SK-N-SH (cell line): ENCODE measurements around the gene ARHGAP26.

Source experiments
- EP300 ChIP-seq, 2 experiments: IDR thresholded peaks; 2 replicates each; pipeline versions ENCODE4 v1.4.0 to v1.6.1; 2012; ENCODE audit warnings: borderline replicate concordance in 1 of 2, low read depth in 1 of 2, low read length in 1 of 2
- FOXM1 ChIP-seq: IDR thresholded peaks from 2 replicates; pipeline ENCODE4 v1.4.0; 2012; ENCODE audit warnings: low read depth, mild to moderate bottlenecking
- POLR2AphosphoS5 ChIP-seq: IDR thresholded peaks from 2 replicates; pipeline ENCODE4 v1.6.1; 2012; ENCODE audit warnings: low read depth, low read length
- RAD21 ChIP-seq: IDR thresholded peaks from 2 replicates; pipeline ENCODE4 v1.6.1; 2012; ENCODE audit warnings: mild to moderate bottlenecking, low read length
- RCOR1 ChIP-seq: fragments of 150-350 bp; IDR thresholded peaks from 2 replicates; pipeline ENCODE4 v1.6.1; 2017; ENCODE audit warnings: antibody characterized with exemption, low read length
- RFX5 ChIP-seq: IDR thresholded peaks from 2 replicates; pipeline ENCODE4 v1.6.1; 2012; ENCODE audit warnings: mild to moderate bottlenecking, improper control_type of control experiment, low read length
- SMC3 ChIP-seq: IDR thresholded peaks from 2 replicates; pipeline ENCODE4 v1.6.1; 2012; ENCODE audit warnings: low read depth, low read length, improper control_type of control experiment
- TF ChIP-seq, protein P1 (sequence below): fragments of 200-600 bp; sonication (generic); IDR thresholded peaks from 2 replicates; pipeline ENCODE4 v1.6.1; 2017; ENCODE audit warnings: antibody characterized with exemption, mild to moderate bottlenecking, moderate library complexity
- TF ChIP-seq, protein P2 (sequence below): IDR thresholded peaks from 2 replicates; pipeline ENCODE4 v1.6.1; 2012; ENCODE audit warnings: mild to moderate bottlenecking, low read depth, low read length, moderate library complexity
- TF ChIP-seq, protein P3 (sequence below): IDR thresholded peaks from 2 replicates; pipeline ENCODE4; 2012

DNA sequence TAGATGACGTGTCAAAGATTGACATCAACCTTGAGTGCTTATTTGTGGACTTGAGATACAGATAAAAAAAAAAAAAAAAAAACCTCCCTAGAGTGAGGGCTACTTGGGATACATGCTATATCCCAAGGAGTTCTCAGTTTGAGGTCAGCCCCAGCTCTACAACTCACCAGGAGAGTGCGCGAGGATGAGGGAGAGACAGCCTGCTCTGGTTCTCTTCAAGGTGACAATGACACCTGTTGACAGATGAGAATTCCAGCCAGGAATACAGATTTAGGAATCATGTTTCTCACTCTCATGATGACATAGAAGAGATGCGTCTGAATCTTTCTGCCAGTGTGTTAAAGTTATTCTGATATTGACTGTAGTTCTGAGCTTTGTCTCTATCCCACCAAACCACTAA is 24.9 kb upstream of the ARHGAP26 start:
- TF ChIP-seq, protein P1, sequence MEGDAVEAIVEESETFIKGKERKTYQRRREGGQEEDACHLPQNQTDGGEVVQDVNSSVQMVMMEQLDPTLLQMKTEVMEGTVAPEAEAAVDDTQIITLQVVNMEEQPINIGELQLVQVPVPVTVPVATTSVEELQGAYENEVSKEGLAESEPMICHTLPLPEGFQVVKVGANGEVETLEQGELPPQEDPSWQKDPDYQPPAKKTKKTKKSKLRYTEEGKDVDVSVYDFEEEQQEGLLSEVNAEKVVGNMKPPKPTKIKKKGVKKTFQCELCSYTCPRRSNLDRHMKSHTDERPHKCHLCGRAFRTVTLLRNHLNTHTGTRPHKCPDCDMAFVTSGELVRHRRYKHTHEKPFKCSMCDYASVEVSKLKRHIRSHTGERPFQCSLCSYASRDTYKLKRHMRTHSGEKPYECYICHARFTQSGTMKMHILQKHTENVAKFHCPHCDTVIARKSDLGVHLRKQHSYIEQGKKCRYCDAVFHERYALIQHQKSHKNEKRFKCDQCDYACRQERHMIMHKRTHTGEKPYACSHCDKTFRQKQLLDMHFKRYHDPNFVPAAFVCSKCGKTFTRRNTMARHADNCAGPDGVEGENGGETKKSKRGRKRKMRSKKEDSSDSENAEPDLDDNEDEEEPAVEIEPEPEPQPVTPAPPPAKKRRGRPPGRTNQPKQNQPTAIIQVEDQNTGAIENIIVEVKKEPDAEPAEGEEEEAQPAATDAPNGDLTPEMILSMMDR = no peak
- no peak for TF ChIP-seq POLR2AphosphoS5
- no peak for TF ChIP-seq EP300 (IDR thresholded peaks at IDR 0.05; ENCODE audit: borderline replicate concordance in 1 of 2, low read depth in 1 of 2, low read length in 1 of 2)
- no peak for TF ChIP-seq RFX5
- no peak for TF ChIP-seq RAD21
- no peak for TF ChIP-seq SMC3
- TF ChIP-seq RCOR1 = no peak
- TF ChIP-seq, protein P2, sequence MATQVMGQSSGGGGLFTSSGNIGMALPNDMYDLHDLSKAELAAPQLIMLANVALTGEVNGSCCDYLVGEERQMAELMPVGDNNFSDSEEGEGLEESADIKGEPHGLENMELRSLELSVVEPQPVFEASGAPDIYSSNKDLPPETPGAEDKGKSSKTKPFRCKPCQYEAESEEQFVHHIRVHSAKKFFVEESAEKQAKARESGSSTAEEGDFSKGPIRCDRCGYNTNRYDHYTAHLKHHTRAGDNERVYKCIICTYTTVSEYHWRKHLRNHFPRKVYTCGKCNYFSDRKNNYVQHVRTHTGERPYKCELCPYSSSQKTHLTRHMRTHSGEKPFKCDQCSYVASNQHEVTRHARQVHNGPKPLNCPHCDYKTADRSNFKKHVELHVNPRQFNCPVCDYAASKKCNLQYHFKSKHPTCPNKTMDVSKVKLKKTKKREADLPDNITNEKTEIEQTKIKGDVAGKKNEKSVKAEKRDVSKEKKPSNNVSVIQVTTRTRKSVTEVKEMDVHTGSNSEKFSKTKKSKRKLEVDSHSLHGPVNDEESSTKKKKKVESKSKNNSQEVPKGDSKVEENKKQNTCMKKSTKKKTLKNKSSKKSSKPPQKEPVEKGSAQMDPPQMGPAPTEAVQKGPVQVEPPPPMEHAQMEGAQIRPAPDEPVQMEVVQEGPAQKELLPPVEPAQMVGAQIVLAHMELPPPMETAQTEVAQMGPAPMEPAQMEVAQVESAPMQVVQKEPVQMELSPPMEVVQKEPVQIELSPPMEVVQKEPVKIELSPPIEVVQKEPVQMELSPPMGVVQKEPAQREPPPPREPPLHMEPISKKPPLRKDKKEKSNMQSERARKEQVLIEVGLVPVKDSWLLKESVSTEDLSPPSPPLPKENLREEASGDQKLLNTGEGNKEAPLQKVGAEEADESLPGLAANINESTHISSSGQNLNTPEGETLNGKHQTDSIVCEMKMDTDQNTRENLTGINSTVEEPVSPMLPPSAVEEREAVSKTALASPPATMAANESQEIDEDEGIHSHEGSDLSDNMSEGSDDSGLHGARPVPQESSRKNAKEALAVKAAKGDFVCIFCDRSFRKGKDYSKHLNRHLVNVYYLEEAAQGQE = no peak
- TF ChIP-seq, protein P3, sequence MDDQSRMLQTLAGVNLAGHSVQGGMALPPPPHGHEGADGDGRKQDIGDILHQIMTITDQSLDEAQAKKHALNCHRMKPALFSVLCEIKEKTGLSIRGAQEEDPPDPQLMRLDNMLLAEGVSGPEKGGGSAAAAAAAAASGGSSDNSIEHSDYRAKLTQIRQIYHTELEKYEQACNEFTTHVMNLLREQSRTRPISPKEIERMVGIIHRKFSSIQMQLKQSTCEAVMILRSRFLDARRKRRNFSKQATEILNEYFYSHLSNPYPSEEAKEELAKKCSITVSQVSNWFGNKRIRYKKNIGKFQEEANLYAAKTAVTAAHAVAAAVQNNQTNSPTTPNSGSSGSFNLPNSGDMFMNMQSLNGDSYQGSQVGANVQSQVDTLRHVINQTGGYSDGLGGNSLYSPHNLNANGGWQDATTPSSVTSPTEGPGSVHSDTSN = no peak
- TF ChIP-seq FOXM1 = no peak
